WTC11 (cell line): ENCODE data around the gene MYO6.

ENCODE experiments used
- ATF2 ChIP-seq: sonication (generic); formaldehyde crosslinking; IDR thresholded peaks from 2 replicates; pipeline ENCODE4 v1.8.1; 2022; ENCODE audit warnings: low read depth, missing genetic modification reagents, borderline replicate concordance
- ATF3 ChIP-seq: sonication (generic); formaldehyde crosslinking; conservative IDR thresholded peaks from 2 replicates; pipeline ENCODE4 v1.8.1; 2022; ENCODE audit warnings: mild to moderate bottlenecking, missing genetic modification reagents
- CTCF ChIP-seq: fragments of 200-600 bp; IDR thresholded peaks from 2 replicates; pipeline ENCODE4 v1.8.0; 2022; ENCODE audit warnings: antibody characterized with exemption
- ETV6 ChIP-seq: sonication (generic); formaldehyde crosslinking; IDR thresholded peaks from 2 replicates; pipeline ENCODE4 v1.8.1; 2022; ENCODE audit warnings: mild to moderate bottlenecking, missing genetic modification reagents
- FOXP4 ChIP-seq: sonication (generic); formaldehyde crosslinking; IDR thresholded peaks from 2 replicates; pipeline ENCODE4 v1.8.0; 2022; ENCODE audit warnings: mild to moderate bottlenecking, missing genetic modification reagents
- GABPB1 ChIP-seq: sonication (generic); formaldehyde crosslinking; IDR thresholded peaks from 2 replicates; pipeline ENCODE4 v1.8.1; 2023; ENCODE audit warnings: mild to moderate bottlenecking, missing genetic modification reagents
- JUN ChIP-seq: sonication (generic); formaldehyde crosslinking; IDR thresholded peaks from 2 replicates; pipeline ENCODE4 v1.8.0; 2023; ENCODE audit warnings: mild to moderate bottlenecking, missing genetic modification reagents
- MXD4 ChIP-seq: fragments of 250-450 bp; sonication (Bioruptor Pico); IDR thresholded peaks from 2 replicates; pipeline ENCODE4 v1.8.0; 2021; ENCODE audit warnings: mild to moderate bottlenecking, moderate library complexity, borderline replicate concordance
- NR2C2 ChIP-seq: sonication (generic); formaldehyde crosslinking; IDR thresholded peaks from 2 replicates; pipeline ENCODE4 v1.8.0; 2022; ENCODE audit warnings: mild to moderate bottlenecking, missing genetic modification reagents
- SMAD3 ChIP-seq: sonication (generic); formaldehyde crosslinking; IDR thresholded peaks from 2 replicates; pipeline ENCODE4 v1.8.0; 2022; ENCODE audit warnings: missing genetic modification reagents, mild to moderate bottlenecking, borderline replicate concordance
- SP1 ChIP-seq: sonication (generic); formaldehyde crosslinking; conservative IDR thresholded peaks from 2 replicates; pipeline ENCODE4 v1.8.1; 2022; ENCODE audit warnings: missing genetic modification reagents
- STAT6 ChIP-seq: sonication (generic); formaldehyde crosslinking; conservative IDR thresholded peaks from 2 replicates; pipeline ENCODE4 v1.8.1; 2023; ENCODE audit warnings: mild to moderate bottlenecking, low read depth, missing genetic modification reagents, moderate library complexity

- no peak for TF ChIP-seq GABPB1
- no peak for TF ChIP-seq ETV6 (CRISPR knock-in tag)
- no peak for TF ChIP-seq SMAD3 (CRISPR knock-in tag)
- no peak for TF ChIP-seq SP1 (CRISPR knock-in tag)
- TF ChIP-seq CTCF, result peak; percentile 75
- no peak for TF ChIP-seq FOXP4 (CRISPR knock-in tag)
- TF ChIP-seq NR2C2, result no peak
- no peak for TF ChIP-seq STAT6
- no peak for TF ChIP-seq JUN (CRISPR knock-in tag)
- TF ChIP-seq ATF2 (CRISPR knock-in tag), result no peak
- TF ChIP-seq MXD4 (CRISPR knock-in tag), result no peak
- TF ChIP-seq ATF3 (CRISPR knock-in tag), result no peak
Observed at GRCh38 chr6:75893058-75893775, 144.2 kb downstream of the MYO6 start.
